ENCODE measurements around the gene TAP2.
A peak's percentile ranks its signal among the peaks of the same experiment; 100 is the strongest.

DNA sequence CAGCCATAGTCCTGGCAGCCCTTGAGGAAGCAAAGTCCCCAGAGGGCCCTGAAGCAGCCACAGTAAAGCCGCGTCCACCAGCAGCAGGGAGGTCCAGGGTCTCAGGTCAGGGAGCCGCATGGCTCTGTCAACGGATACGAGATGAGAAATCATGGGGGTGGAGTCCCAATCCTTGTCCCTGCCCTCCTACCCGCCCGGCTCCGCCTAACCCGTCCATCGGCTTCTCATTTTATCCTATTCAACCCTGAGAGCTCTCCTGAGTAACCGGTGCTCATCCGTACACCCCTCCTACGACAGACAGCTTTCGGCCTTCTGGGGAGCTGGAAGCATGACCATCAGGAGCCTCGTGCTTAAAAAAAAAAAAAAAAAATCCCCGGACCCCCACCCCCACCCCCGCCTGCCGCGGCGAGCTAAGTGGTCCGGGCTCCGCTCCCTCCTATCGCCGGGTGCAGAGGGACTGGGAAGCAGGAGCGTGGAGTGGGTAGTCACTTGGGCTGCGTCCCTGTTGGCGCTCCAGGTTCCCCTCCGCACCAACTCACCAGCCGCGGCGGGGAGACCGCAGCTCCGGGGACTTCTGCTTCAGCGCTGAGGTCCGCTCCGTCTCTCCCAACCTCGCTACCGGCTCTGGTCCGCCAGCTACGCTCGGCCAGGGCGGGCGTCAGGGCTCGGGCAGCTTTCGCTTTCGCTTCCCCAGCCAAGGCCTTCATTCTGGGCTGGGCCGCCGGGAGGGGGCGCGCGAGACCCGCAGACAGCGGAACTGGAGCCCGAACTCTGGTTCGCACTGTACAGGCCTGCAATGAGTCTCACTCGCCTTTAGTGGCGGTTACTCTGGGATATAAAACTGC, at the start of gene TAP2:
- TF ChIP-seq, protein P1, sequence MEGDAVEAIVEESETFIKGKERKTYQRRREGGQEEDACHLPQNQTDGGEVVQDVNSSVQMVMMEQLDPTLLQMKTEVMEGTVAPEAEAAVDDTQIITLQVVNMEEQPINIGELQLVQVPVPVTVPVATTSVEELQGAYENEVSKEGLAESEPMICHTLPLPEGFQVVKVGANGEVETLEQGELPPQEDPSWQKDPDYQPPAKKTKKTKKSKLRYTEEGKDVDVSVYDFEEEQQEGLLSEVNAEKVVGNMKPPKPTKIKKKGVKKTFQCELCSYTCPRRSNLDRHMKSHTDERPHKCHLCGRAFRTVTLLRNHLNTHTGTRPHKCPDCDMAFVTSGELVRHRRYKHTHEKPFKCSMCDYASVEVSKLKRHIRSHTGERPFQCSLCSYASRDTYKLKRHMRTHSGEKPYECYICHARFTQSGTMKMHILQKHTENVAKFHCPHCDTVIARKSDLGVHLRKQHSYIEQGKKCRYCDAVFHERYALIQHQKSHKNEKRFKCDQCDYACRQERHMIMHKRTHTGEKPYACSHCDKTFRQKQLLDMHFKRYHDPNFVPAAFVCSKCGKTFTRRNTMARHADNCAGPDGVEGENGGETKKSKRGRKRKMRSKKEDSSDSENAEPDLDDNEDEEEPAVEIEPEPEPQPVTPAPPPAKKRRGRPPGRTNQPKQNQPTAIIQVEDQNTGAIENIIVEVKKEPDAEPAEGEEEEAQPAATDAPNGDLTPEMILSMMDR (IDR thresholded peaks at IDR 0.05; ENCODE audit: low read length), result peak; percentile 91
- no peak for TF ChIP-seq EZH2 (IDR thresholded peaks at IDR 0.05; ENCODE audit: borderline replicate concordance, low read length)

Measured in OCI-LY1 (cell line).